ENCODE measurements around the gene COL21A1.

DNA sequence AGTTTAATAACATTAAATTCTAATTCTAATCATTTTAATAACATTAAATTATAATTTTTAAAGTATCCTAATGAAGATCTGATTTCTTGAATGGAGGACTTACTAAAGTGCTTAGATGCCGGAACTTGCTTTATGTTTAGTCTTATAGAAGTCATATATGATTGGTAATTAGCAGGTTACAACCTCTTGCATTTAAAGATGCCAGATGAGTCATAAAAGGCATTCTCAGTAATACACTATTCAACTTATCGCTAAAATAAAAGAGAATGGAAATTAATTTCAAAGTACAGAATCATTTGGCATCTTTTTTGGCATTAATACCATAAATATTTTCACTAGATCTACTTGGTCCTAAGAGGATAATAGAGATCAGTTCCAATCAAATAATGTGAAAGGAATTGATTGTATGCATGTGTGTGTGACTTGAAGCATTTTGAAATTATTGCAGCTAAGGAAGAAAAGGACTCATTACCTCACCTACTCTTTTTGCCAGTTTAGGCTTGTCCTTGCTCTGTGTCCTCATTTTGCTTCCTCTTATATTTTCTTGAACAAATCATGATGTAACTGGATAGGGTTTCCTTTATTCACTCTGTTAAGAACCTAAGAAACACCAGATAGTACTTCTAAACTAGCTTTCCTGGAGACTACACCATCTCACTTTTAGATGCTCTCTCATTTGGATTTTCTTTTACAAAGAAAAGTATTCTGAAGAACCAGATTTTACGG, 2.7 kb downstream of the COL21A1 start:
- TF ChIP-seq CTCF (IDR thresholded peaks at IDR 0.05) (no peak), POLR2A (IDR thresholded peaks at IDR 0.05) (no peak)
